Activated naive CD4-positive, alpha-beta T cell treated with anti-CD3 and anti-CD28 coated beads for 36 hours (primary cell): ENCODE measurements around the gene EPHA2. TPM values are rescaled to one million over a fixed set of nuclear protein-coding genes. Genes with fewer than 3 reads are reported as not detected.

Source experiments
- CTCF ChIA-PET: fragments of 350-600 bp; sonication (Branson Sonifier 250); formaldehyde crosslinking; loops from one replicate; lab custom pipeline; 2021; ENCODE audit warnings: antibody characterized with exemption; lab: Charles Lee
- DNase-seq: peaks from one replicate; pipeline ENCODE4 v3.0.0-alpha.2; 2020
- H3K27ac Mint-ChIP-seq: one replicate; pipeline ENCODE4 v1.8.0; 2021; ENCODE audit warnings: mild to moderate bottlenecking, mixed read lengths
- H3K27me3 Mint-ChIP-seq: one replicate; pipeline ENCODE4 v1.8.0; 2021; ENCODE audit warnings: low read depth, mixed read lengths
- H3K36me3 Mint-ChIP-seq: one replicate; pipeline ENCODE4 v1.8.0; 2021; ENCODE audit warnings: low read depth, mixed read lengths
- H3K4me1 Mint-ChIP-seq: one replicate; pipeline ENCODE4 v1.8.0; 2021; ENCODE audit warnings: low read depth, mixed read lengths
- H3K4me3 Mint-ChIP-seq: one replicate; pipeline ENCODE4 v1.8.0; 2021; ENCODE audit warnings: mild to moderate bottlenecking, moderate library complexity, mixed read lengths
- H3K9me3 Mint-ChIP-seq: one replicate; pipeline ENCODE4 v1.8.0; 2021; ENCODE audit warnings: mixed read lengths
- intact Hi-C: fragments of 100-400 bp; cut with micrococcal nuclease; formaldehyde crosslinking; loops from one replicate; pipeline ENCODE4 v1.15.1; 2023
- total RNA-seq, 2 experiments: library from RNA; stranded (reverse); gene quantifications; one replicate each; pipeline ENCODE4 v1.2.3, GENCODE V29; 2021

Gene EPHA2
- total RNA-seq, 2 experiments from 2014 or later, result 0.29 to 0.54 TPM

- CTCF ChIA-PET, result no interaction called here
Observed at GRCh38 chr1:16133007-16133961, 22.6 kb downstream of the EPHA2 start.

GRCh38 chr1:16132325-16132785 lies 23.5 kb downstream of the EPHA2 start:
- Mint-ChIP-seq H3K4me1 (no peaks in the 10 kb centered on the region), H3K27me3 (no peaks in the 10 kb centered on the region), H3K4me3 (no peak overlapping the region), H3K36me3 (no peaks in the 10 kb centered on the region), H3K27ac (no peak overlapping the region), H3K9me3 (no peaks in the 10 kb centered on the region)
- intact Hi-C loops, result no loop called here
- CTCF ChIA-PET, result no interaction called here
- DNase-seq, result no peak

More at GRCh38 chr1:16133007-16133961, 22.6 kb downstream of the EPHA2 start:
- Mint-ChIP-seq H3K36me3 (no peaks in the 10 kb centered on the region), H3K4me1 (no peaks in the 10 kb centered on the region), H3K4me3 (no peak overlapping the region), H3K27ac (no peak overlapping the region), H3K9me3 (no peaks in the 10 kb centered on the region), H3K27me3 (no peaks in the 10 kb centered on the region)
- no peak for DNase-seq
- intact Hi-C loops, result no loop called here

DNA sequence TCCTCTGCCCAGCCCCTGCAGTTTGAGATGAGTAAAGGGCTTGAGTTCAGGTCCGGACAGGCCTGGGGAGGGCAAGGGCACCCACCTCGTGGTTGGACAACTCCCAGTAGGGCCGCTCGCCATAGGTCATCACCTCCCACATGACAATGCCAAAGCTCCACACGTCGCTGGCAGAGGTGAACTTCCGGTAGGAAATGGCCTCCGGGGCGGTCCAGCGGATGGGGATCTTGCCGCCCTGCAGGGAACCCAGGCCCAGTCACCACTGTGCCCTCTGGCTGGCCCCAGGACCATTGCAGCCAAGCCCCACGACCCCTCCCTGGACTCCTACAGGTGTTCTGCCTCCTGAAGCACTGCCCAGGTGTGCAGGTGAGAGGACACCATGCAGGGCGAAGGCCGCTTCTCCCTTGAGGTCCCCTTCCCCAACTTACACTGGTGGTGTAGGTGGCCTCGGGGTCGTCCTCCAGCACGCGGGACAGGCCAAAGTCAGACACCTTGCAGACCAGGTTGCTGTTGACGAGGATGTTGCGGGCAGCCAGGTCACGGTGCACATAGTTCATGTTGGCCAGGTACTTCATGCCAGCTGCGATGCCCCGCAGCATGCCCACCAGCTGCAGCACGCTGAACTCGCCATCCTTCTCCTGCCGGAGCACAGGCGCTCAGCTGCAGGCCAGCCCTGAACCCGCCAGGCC lies 24.1 kb downstream of the EPHA2 start:
- Mint-ChIP-seq H3K4me3 (no peak overlapping the region), H3K4me1 (no peaks in the 10 kb centered on the region), H3K27ac (no peak overlapping the region), H3K27me3 (no peaks in the 10 kb centered on the region), H3K9me3 (no peaks in the 10 kb centered on the region), H3K36me3 (no peaks in the 10 kb centered on the region)
- CTCF ChIA-PET, result interaction anchor here (0.6 kb wide), 1 partner anchor 289 kb away, joined by 3 read pairs; no protein-coding TSS in a partner anchor
- DNase-seq, result no peak
- intact Hi-C loops, result no loop called here

DNA sequence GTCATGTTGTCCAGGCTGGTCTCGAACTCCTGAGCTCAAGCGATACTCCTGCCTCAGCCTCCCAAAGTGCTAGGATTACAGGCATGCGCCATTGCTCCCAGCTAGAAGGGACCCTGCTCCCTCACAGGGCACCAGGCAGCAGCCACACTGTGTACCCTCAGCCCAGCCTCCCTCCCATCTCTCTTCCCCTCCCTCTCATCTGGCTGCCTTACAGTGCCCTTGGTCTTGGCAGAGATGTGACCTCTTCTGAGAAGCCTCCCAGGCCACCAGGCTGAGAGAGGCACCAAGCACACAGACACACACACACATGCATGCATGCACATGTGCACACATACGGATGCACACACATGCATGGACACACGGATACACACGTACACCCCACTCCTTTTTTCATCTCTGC lies 25.0 kb downstream of the EPHA2 start:
- no peak for DNase-seq
- intact Hi-C loops, result no loop called here
- Mint-ChIP-seq H3K27ac (no peak overlapping the region), H3K36me3 (no peaks in the 10 kb centered on the region), H3K27me3 (no peaks in the 10 kb centered on the region), H3K4me3 (no peak overlapping the region), H3K4me1 (no peaks in the 10 kb centered on the region), H3K9me3 (no peaks in the 10 kb centered on the region)
- CTCF ChIA-PET, result interaction anchor here (0.6 to 0.8 kb wide), 2 partner anchors 52 to 288 kb away, joined by 3 read pairs; no protein-coding TSS in a partner anchor

GRCh38 chr1:16129921-16130543 lies 25.8 kb downstream of the EPHA2 start:
- H3K9me3 Mint-ChIP-seq, result no peaks in the 10 kb centered on the region
- no peaks in the 10 kb centered on the region for H3K27me3 Mint-ChIP-seq
- H3K4me3 Mint-ChIP-seq, result no peak overlapping the region
- no peaks in the 10 kb centered on the region for H3K36me3 Mint-ChIP-seq
- no peaks in the 10 kb centered on the region for H3K4me1 Mint-ChIP-seq
- no peak for DNase-seq
- intact Hi-C loops, result no loop called here
- CTCF ChIA-PET, result interaction anchor here (0.6 to 0.8 kb wide), 2 partner anchors 51 to 59 kb away, joined by 3 read pairs; no protein-coding TSS in a partner anchor
- H3K27ac Mint-ChIP-seq, result no peak overlapping the region

DNA sequence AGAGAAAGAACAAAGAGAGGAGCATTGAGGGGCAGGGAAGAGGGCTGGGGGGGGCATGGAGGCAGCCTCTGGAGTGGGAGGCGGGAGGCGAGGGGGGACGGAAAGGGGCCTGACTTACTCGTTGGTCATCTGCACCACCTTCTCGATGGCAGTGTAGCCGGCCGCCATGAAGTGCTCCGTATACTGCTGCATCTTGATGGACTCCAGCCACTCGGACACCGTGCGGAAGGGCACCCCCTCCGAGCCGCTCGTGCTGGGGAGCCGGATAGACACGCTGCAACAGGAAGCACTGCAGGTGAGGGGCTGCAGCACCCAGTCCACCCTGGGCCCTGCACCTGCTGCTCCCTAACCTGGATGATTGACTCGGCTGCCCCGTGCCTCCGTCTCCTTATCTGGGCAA lies 26.6 kb downstream of the EPHA2 start:
- no peak for DNase-seq
- no peaks in the 10 kb centered on the region for H3K4me1 Mint-ChIP-seq
- H3K27me3 Mint-ChIP-seq, result no peaks in the 10 kb centered on the region
- no peaks in the 10 kb centered on the region for H3K9me3 Mint-ChIP-seq
- H3K27ac Mint-ChIP-seq, result no peak overlapping the region
- CTCF ChIA-PET, result no interaction called here
- intact Hi-C loops, result no loop called here
- no peaks in the 10 kb centered on the region for H3K36me3 Mint-ChIP-seq
- no peak overlapping the region for H3K4me3 Mint-ChIP-seq

- CTCF ChIA-PET, result no interaction called here
- no peaks in the 10 kb centered on the region for H3K27me3 Mint-ChIP-seq
Observed at GRCh38 chr1:16128338-16128741, 27.5 kb downstream of the EPHA2 start.

DNA sequence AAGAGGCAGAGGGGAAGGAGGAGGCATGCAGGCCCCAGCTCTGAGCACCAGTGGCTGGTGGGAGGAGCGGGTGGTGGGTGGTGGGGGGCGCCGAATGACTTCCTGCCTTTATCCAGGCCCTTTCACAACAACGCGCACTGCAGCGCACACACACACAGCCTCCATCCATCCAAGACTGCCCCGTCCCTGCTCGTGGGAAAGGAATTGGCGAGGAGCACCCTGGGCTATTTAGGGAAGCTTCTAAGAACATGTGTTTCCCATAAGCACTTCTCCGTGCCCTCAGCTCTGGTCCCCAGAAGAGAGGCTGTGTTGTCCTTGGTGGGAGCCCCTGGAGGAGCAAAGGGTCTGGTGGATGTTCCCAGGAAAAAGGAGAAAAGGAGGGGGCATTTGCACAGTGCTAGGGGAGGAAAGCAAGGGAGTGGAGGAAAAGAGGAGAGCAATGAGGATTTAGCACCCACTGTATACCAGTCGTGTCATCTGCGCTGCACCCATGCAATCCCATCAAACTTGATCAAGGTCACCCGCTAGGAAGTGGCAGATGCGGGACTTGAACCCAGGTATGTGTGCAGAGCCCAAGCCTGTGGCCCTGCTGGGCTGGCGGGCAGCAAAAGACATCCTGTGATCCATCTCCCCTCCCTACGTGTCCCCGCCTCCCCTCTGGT lies 28.1 kb downstream of the EPHA2 start:
- intact Hi-C loops, result no loop called here
- Mint-ChIP-seq H3K4me3 (no peak overlapping the region), H3K36me3 (no peaks in the 10 kb centered on the region), H3K4me1 (peaks cover 6% of the 10 kb centered on the region), H3K27ac (no peak overlapping the region), H3K9me3 (no peaks in the 10 kb centered on the region), H3K27me3 (no peaks in the 10 kb centered on the region)
- CTCF ChIA-PET, result no interaction called here
- DNase-seq, result no peak

More at GRCh38 chr1:16128338-16128741, 27.5 kb downstream of the EPHA2 start:
- intact Hi-C loops, result no loop called here
- H3K27ac Mint-ChIP-seq, result no peak overlapping the region
- H3K4me1 Mint-ChIP-seq, result peaks cover 2% of the 10 kb centered on the region
- no peaks in the 10 kb centered on the region for H3K9me3 Mint-ChIP-seq
- H3K36me3 Mint-ChIP-seq, result no peaks in the 10 kb centered on the region
- no peak for DNase-seq
- no peak overlapping the region for H3K4me3 Mint-ChIP-seq

- no peaks in the 10 kb centered on the region for H3K27me3 Mint-ChIP-seq
- H3K9me3 Mint-ChIP-seq, result no peaks in the 10 kb centered on the region
- no peak for DNase-seq
- no peaks in the 10 kb centered on the region for H3K36me3 Mint-ChIP-seq
- intact Hi-C loops, result no loop called here
- H3K4me3 Mint-ChIP-seq, result no peak overlapping the region
- no peak overlapping the region for H3K27ac Mint-ChIP-seq
- CTCF ChIA-PET, result interaction anchor here (0.6 to 1.0 kb wide), 4 partner anchors 9 to 370 kb away, joined by 3 to 4 read pairs (median 3); no protein-coding TSS in a partner anchor
- peaks cover 8% of the 10 kb centered on the region for H3K4me1 Mint-ChIP-seq
Observed at GRCh38 chr1:16126743-16127515, 28.9 kb downstream of the EPHA2 start.

- CTCF ChIA-PET, result interaction anchor here (0.6 to 1.0 kb wide), 2 partner anchors 9 to 32 kb away, joined by 3 read pairs; no protein-coding TSS in a partner anchor
- H3K27ac Mint-ChIP-seq, result no peak overlapping the region
- intact Hi-C loops, result no loop called here
Observed at GRCh38 chr1:16126160-16126559, 29.7 kb downstream of the EPHA2 start.

DNA sequence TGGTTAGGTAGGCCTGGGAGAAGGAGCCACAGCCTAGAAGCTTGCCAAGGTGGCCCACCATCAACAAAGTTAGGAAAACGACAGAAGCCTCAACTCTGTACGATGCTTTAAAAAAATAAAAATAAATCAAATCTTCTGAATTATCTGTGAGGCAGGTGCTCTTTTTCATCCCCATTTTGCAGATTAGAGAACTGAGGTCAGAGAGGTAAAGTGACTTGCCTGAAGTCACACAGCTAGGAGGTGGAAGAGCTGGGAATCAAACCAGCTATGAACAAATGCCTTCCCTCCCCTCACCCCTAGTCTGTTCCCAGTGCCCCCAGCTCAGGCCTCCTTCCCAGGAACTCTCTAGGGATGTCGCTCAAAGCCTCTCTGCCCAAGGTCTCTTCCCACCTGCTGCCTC lies 30.4 kb downstream of the EPHA2 start:
- intact Hi-C loops, result no loop called here
- no peaks in the 10 kb centered on the region for H3K36me3 Mint-ChIP-seq
- peaks cover 8% of the 10 kb centered on the region for H3K4me1 Mint-ChIP-seq
- H3K27ac Mint-ChIP-seq, result no peak overlapping the region
- CTCF ChIA-PET, result no interaction called here
- H3K4me3 Mint-ChIP-seq, result no peak overlapping the region
- no peak for DNase-seq
- no peaks in the 10 kb centered on the region for H3K9me3 Mint-ChIP-seq
- H3K27me3 Mint-ChIP-seq, result no peaks in the 10 kb centered on the region

More at GRCh38 chr1:16126160-16126559, 29.7 kb downstream of the EPHA2 start:
- H3K36me3 Mint-ChIP-seq, result no peaks in the 10 kb centered on the region
- DNase-seq, result no peak
- peaks cover 8% of the 10 kb centered on the region for H3K4me1 Mint-ChIP-seq
- no peaks in the 10 kb centered on the region for H3K27me3 Mint-ChIP-seq
- no peak overlapping the region for H3K4me3 Mint-ChIP-seq
- H3K9me3 Mint-ChIP-seq, result no peaks in the 10 kb centered on the region
